NCI-H524 treated with DMSO at 0.1 percent for 48 hours (cell line): ENCODE data around the gene UBE2G1.
A peak's percentile ranks its signal among the peaks of the same experiment; 100 is the strongest.

Experiments
- DNase-seq: peaks from one replicate; lab custom pipeline; 2025; lab: John Stamatoyannopoulos, UW

UBE2G1 gene

DNA sequence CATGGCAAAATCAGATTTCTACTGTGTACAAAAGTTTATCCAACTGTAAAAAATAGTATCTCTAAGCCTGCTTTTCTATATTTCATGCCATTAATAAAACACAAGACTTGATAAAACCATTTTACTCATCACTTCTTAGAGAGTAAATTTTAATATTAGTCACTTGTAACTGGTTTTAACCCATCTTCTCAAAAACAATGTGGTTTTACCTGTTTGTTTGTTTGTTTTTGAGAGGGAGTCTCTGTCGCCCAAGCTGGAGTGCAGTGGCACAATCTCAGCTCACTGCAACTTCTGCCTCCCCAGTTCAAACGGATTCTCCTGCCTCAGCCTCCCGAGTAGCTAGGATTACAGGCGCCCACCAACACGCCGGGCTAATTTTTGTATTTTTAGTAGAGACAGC lies 32.1 kb downstream of the UBE2G1 start:
- DNase-seq, result no peak

DNA sequence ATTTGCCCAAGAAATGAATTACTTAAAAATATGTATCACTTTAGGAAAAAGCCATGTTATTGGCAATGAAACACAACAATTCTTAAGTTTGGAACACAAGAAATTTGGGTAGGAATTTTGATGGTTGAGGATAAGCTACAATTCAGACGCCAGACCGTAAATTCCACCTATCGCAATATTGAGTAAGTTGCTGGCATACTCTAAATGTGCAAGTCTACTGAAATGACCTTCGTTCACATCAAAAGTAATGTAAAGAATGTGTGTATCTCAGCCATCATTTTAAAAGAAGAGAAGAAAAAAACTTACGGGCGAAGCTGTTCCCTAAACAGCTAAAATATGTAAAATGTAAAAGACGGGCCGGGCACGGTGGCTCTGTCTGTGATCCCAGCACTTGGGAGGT lies 33.4 kb downstream of the UBE2G1 start:
- no peak for DNase-seq

DNA sequence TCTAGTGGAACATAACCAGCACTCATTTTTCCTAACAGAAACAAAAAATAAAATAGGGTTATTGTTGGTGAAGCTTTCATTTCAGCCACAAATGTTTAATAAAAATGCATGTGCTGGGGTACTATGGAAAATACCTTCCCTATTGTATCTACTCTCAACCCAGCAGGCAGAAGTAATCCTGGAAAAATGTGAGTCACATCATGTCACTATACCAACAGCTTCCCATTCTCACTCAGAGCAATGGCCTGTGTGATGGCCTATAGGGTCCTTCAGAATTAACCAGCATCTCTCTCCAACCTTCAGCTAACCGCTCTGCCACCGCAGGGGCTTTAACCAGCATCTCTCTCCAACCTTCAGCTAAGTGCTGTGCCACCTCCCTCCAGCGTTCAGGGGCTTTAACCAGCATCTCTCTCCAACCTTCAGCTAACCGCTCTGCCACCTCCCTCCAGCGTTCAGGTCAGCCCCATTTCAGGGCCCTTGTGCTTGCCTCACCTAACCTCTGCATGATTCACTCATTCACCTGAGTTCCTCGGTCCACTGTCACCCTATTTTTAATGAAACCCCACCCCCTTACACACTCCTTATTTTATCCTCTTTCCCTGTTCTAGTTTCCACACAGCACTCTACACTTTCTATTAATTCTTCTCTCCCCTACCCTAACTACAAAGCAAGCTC lies 34.0 kb downstream of the UBE2G1 start:
- no peak for DNase-seq

DNA sequence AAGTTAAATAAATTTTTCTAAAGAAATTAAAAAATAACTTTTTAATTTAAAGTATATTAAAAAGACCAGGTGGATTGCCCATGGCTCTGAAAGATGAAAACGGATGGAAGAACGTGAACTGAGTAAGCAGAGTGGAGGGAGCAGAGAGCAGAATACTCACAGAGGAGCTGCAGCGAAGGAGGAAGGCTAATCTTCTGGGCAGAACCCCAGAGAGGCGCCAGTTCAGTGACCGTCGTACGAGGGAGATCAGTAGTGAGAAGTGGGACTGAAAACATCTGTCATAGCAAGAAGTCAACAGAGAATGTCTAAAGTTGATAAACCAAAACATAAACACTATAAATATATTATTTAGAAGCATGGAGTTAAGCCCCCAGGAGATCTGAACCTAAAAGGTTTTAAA lies 34.9 kb downstream of the UBE2G1 start:
- peak; percentile 3 for DNase-seq

DNA sequence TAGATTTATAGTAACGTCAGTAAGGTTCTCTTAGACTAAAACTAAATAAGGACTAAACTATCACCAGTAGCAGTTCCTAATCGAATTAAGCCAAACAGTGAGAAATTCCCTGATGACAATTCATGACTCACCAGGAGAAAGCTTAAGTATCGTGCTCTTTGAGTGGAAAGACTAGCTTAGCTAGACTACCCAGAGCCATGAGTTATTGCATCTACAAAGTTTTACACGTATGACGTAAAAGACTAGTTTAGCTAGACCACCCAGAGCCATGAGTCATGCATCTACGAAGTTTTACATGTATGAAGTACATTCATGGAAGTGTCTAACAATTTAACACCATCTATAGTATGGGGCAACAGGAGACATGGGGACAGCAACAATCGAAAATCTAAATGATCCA lies 36.6 kb downstream of the UBE2G1 start:
- DNase-seq, result no peak

DNA sequence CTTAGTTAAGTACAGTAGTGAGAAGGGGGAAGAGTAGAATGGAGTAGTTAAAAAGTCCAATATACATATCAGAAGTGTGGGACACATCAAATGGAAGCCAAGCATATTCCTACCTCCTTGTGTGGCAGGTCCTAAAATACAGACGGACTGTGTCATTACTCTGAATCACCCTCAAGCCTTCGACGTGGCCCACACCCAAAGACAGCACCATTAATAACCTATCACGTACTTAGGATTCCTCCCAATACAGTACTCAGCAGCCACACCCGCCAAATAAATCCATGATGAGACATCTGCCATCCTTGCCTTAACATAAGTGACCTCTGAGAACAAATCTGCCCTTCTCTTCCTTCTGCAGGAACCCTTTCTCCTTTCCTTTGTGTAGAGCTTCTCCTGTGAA lies 38.9 kb downstream of the UBE2G1 start:
- DNase-seq, result no peak

DNA sequence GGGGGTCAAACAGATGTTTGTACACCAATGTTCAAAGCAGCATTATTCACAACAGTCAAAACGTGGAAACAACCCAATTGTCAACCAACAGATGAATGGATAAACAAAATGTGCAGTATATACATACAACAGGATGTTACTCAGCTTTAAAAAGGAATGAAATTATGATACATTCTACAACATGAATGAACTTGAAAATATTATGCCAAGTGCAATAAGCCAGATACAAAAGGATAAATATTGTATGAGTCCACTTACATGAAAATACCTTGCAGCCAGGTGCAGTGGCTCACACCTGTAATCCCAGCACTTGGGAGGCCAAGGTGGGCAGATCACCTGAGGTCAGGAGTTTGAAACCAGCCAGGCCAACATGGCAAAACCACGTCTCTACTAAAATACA lies 39.9 kb downstream of the UBE2G1 start:
- DNase-seq, result no peak

DNA sequence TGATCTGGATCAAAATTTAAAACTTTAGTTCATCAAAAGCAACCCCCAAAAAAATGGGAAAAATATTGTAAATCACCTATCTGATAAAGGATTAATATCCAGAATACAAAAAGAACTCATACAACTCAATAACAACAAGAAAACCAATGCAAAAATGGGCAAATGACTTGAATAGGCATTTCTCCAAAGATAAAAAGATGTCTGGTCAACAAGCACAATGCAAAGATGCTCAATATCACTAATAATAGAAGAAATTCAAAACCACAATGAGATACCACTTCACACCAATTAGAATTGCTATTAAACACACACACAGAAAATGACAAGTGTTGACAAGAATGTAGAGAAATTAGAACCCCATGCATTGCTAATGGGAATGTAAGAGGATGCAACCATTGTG lies 40.4 kb downstream of the UBE2G1 start:
- no peak for DNase-seq

DNA sequence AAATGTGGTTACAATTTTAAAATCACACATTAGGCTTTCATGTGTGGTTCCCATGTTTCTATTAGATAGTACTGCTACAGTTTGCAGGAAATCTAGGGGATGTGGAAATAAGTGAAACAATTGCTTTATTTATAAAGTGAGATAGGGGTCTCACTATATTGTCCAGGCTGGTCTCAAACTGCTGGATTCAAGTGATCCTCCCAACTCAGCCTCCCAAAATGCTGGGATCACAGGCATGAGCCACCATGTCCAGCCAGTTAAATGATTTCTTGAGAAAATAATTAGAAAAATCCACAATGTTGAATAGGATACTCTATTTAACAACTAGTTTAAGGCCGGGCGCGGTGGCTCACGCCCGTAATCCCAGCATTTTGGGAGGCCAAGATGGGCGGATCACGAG lies 42.0 kb downstream of the UBE2G1 start:
- no peak for DNase-seq

DNA sequence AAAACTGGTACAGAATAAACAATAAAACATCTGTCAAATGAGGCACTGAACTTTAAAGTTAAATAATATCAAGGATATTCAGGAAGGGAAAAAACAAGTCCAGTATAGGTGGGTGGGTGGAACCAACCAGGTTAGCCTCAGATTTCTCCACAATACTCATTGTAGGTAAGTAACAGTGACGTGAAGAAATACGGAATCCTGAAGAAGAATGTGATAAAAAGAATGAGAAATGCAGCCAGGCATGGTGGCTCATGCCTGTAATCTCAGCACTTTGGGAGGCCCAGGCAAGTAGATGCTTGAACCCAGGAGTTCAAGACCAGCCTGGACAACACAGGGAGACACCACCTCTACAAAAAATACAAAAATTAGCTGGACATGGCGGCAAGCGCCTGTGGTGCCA lies 47.3 kb downstream of the UBE2G1 start:
- DNase-seq, result no peak

DNA sequence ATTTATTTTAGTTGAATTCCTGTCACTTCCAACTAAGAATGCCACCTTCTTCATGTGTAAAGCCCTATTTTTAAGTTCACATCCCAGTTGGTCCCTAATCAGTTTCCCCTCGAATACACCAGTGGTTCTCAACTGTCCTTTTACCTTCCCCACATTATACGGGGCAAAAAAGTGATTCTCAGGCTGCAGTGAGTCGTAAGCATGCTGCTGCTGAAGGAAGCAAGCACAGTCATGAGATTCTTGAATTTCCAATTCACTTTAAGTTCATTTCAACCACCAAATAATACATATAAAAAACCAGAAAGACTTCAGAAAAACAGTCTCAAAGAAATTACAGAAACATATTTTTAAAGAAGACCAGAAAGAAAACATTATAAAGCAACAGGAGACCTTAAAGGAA lies 47.9 kb downstream of the UBE2G1 start:
- no peak for DNase-seq

DNA sequence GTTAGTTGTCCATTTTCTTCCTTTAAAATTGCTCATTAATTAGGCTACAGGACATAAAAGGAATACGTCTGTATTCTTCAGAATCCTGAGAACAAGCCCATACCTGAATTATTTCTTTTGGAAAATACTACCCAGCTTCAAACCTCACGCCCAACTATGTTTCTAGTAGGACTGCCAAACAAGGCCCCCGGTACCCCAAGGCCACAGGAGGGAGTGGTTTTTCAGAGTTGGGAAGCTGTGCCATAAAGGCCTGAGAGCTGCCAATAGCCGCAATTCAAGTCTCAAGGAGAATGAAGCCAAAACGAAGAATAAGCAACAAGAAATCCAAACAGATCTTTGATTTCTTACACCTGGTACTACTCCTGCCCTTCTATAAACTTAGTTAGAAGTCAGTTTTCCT lies 48.3 kb downstream of the UBE2G1 start:
- no peak for DNase-seq

DNA sequence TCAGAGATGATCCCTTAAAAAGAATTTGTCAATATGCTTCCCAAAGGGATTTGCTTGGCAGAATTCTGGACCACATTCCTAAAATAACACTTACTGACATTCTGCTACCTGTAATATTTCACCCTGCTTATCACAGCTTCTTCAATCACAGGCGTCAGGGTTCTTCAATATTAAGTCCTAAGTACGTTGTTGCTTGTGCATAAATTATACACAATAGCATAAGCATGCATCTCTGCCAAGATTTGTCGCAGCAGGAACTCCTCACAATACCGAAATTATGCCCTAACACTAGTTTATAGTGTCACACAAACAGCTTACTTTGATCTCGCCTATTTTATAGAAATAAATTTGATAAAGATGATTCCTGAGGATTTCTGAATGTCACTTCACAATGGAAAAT lies 48.9 kb downstream of the UBE2G1 start:
- no peak for DNase-seq

DNA sequence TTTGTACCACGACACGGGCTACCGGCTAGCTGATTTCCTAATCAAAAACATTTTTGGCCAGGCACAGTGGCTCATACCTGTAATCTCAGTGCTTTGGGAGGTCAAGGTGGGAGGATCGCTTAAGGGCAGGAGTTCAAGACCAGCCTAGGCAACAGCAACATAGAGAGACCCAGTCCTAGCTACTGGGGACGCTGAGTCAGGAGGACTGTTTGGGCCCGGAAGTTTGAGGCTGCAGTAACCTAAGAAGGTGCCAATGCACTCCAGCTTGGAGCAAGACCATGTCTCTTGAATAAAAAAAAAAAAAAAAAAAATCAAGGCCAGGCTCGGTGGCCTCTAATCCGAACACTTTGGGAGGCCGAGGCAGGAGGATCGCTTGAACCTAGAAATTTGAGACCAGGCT lies 49.8 kb downstream of the UBE2G1 start:
- DNase-seq, result no peak

DNA sequence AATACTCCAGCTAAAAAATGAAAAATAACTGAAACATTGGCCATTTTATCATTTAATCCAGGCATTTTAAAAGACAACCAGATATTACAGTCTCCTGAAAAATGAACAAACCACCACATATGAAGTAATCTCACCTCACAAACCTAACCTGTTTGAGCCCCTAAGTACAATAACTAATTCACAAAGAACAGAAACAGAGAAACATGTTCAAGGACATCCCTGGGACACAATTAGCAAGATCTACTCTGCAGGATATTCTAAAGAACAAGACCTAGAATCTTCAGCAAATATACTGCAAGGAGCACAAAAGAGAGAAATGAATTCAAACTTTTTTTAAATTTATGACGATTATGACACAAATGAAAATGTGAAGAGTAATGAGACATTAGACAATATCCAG lies 51.9 kb downstream of the UBE2G1 start:
- no peak for DNase-seq

DNA sequence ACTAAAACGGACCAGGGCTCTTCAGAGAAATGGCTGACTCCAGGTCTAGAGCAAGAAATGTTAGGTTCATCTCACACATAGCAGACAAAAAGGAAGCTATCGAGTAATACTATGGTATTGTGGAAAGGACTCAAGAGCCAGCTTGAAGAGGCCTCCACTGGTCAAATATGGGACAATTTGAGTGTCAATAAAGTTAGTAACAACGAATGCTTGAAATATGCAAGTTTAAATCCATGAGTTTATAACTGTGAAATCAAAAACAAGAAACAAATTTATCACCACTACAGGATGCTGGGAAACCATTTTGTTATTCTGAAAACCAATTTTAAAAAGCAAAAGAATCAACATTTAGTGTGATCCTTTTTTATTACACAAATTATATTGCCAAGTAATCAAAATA lies 52.3 kb downstream of the UBE2G1 start:
- no peak for DNase-seq

DNA sequence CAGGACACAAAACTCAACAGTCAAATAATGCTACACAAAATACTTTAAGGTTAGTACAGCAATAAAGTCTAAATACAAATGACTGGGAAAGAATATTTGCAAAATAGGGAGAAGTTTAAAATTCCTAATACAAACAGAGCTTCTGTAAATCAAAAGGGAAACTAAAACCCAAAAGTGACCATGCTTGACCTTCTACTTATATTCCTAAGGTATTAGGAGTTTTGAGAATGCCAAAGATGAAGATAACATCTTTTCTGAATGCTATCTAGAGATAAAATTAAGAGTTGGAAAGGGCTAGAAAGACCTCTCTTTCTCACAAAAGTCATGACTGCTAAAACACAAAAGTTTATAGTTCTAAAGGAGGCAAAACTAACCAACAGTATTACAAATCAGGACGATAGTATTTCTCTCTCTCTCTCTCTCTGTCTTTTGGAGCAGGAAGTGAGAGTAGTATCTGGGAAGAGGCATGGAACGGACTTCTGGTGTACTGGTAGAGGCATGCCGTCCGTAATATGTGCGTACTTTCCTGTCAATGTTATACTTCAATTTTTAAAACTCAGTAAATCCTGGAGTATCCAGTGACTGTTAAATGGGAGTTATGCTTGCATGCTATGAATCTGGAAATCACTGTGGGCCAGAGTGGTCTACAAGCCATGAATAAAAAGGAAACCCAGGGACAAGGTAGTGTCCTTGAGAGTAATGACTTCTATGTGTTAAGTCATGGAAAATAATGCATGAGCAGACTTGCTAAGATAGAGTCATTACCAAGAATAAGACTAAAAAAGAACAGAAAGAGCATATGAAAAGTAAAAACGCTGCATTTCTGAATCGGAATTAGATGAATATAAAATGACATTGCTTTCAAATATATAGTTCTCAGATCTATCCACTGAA lies 53.0 kb downstream of the UBE2G1 start:
- no peak for DNase-seq

DNA sequence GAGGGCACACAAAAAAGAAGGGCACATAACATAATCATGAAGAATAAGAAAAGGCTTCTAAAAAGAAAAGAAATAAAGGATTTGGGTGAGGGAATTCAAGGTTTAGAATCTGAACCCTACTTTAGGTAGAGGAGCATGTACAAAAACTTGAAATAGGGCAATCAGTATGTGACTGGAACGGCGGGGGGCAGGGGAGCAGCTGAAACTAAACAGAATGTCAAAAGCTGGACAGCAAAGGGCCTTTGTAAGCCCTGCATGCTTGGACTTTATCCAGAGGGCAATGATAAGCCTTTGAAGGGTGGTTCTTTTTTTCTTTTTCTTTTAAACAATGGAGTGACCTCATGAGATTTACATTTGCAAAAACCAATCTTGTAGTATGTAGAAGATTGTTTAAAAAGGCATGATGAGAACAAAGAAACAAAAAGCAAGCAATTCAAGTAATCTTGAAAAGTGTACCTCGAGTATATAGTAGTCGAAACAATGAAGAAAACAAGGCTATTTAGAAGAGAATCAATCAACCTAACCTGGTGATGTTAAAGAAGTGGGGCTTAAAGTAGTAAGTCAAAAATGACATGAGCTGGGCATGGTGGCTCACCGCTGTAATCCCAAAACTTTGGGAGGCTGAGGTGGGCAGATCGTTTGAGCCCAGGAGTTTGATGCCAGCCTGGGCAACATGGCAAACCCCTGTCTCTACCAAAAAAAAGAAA lies 56.0 kb downstream of the UBE2G1 start:
- no peak for DNase-seq

DNA sequence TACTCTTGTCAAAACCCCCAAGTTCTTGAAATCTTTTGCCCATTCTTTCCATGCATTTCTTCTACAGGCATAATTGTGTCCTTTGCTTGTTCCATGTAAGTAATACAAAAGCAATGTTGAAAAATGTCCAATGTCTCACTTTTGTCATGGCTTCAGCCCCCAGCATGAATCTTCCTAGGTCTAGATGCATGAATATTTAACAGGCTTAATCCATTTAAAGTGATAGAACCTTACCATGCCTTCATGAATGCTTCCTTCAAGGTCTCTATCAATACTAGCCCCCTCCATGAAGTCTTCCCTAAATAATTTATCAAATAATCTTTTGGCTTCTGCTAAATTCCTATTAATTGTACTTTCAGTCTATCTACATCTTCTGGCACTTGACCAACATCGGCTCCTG lies 56.6 kb downstream of the UBE2G1 start:
- DNase-seq, result no peak

DNA sequence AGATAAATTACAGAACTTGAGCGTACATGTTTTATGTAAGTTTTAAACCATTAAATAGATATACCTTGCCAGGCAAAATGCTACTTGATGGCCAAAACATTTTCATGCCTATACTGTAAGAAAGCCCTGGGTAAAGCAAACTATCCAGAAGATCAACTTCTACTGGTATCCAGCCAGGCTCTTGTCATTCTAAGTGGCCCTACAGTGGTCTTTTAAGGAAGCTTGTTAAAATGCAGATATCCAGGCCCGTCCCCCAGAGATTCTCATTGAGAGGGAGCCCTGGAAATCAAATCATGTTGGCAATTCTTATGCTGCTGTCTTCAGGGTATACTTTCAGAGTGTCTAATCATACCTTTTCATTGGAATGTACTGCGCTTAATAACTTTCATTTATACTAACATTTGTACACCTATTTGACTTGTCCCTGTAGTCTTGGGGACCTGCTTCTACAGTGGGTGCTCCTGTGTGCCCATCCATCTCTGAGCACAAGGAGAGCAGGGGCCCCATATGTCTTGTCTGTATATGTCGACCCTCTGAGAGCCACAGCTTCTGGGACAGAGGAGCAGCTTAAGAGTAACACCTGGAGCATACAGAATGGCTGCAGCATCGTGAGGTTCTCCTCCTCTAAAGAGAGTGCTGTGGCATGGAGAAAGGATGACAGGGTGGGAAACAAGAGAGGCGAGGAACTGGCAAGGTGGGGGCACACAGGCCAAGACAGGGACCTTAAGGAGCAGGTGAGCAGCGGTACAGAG lies 59.1 kb downstream of the UBE2G1 start:
- DNase-seq, result no peak

DNA sequence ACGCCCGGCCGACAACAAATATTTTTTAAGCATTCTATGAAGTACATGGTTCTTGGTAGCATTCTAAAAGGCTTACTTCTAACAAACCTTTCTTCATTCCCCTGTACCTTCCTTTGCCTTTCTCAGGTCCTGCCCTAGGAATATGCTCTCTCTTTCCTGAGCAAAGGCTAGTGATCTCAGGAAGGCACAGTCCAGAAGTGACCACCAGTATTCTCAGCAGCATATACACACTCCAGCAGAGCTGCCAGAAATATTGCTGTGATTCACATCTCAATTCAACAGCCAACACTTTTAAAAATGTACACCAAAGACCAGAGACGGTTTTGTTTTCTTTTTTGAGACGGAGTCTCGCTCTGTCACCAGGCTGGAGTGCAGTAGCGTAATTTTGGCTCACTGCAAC lies 61.3 kb downstream of the UBE2G1 start:
- no peak for DNase-seq

DNA sequence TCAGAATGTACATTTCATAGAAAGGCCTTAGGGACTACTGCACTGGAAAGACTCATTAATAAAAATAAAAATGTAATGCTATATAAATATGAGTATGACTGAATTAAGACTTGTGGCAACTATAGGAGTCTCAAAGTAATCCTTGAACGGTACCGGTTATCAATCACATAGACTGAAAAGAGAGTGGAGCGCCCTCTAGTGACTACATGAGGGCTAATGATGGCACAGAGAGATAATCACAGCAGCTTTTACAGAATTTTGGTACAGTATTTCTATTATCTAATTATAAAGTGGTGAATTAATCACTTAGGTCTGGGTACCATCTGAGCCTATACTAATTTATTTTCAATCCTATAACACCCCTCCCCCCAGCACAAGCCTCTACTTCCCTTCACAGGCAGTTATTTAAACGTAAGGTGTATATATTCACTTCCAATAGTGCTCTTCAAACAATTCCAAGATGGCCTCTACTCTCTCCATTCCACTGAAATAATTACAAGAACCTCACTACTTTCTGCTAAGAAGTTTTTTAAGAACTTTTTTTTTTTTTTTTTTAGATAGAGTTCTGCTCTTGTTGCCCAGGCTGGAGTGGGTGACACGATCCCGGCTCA lies 62.0 kb downstream of the UBE2G1 start:
- no peak for DNase-seq
